Epithelial cell of proximal tubule (primary cell): ENCODE data around the gene APOB. TPM values are rescaled to one million over a fixed set of nuclear protein-coding genes. Genes with fewer than 3 reads are reported as not detected.

Source experiments
- DNase-seq: peaks from one replicate; pipeline ENCODE4 v3.0.0-alpha.2; 2011; ENCODE audit warnings: low read depth
- H3K4me3 ChIP-seq: 2 replicates; pipeline ENCODE4 v1.5.1; 2011; ENCODE audit warnings: low read depth, mild to moderate bottlenecking, low read length
- CTCF ChIP-seq: conservative IDR thresholded peaks from 2 replicates; pipeline ENCODE4 v1.5.1; 2012; ENCODE audit warnings: low read depth, mild to moderate bottlenecking, low read length
- total RNA-seq: library from RNA; depleted of rRNA; stranded (reverse); fragments of >200 nt; gene quantifications from 2 replicates; pipeline ENCODE4 v1.2.3, GENCODE V29; 2015

APOB gene
- total RNA-seq, 1 donor from 2014 or later = not detected

GRCh38 chr2:21036708-21037670 lies 6.9 kb downstream of the APOB start:
- no peak overlapping the region for H3K4me3 ChIP-seq
- TF ChIP-seq CTCF = no peak
- no peak for DNase-seq

DNA sequence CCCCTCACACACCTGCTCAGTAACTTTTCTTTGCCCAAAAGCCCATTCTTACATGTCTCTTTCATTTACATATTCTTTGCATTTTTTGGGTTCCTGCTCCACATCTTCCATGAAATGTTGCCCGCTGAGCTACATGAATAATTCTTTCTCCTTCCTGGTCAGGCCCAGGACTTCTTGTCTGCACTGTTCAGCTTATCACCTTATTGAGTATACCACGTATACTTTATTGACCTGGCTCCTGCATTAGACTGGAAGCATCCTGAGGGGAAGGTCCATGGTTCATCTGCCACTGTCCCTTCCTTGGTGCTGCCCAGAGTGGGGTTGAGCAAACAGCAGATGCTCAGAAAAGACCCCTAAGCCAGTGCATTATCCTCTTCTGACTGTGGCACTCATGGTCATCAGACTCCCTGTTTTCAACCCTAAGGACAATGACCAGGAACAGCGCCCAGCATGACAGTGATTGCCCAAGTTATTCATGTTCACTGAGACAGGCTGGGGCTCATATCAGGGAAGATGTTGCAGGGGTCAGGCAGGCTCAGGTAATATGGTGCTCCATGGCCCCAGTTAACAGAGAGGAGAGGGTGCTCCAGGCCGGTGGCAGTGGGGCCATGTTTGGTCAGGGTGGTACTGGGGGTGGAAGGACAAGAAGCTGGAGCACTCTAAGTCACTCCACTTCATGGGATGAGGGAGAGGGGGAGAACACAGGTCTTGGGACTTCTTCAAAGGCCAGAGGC lies 7.7 kb downstream of the APOB start:
- no peak overlapping the region for H3K4me3 ChIP-seq
- no peak for TF ChIP-seq CTCF
- no peak for DNase-seq

- DNase-seq = no peak
- no peak for TF ChIP-seq CTCF
- no peak overlapping the region for H3K4me3 ChIP-seq
These were observed 8.4 kb downstream of the APOB start for GRCh38 chr2:21035282-21035973.

DNA sequence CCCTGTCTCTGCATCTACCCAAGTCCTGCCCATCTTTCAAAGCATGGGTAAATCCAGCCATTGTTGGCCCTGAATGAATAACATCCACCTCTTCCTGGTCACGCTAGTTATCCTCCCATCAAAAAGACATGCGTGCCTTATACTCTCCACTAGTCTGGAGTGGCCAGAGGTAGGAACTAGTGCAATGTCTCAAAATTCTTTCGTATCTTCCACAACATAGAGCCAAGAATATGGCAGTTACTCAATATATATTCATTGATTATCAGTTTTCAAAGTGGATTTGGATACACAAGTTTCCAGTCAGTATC lies 8.9 kb downstream of the APOB start:
- TF ChIP-seq CTCF = no peak
- DNase-seq = no peak
- H3K4me3 ChIP-seq = no peak overlapping the region

GRCh38 chr2:21034156-21034971 lies 9.5 kb downstream of the APOB start:
- DNase-seq = no peak
- H3K4me3 ChIP-seq = no peak overlapping the region
- no peak for TF ChIP-seq CTCF
